Fibroblast of the conjunctiva (primary cell): ENCODE results near the gene ARL11.

Source experiments
- DNase-seq: peaks from one replicate; pipeline ENCODE4 v3.0.0-alpha.2; 2010; ENCODE audit warnings: low read depth

Gene ARL11

GRCh38 chr13:49615836-49616675, 12.3 kb upstream of the ARL11 start:
- DNase-seq = no peak

GRCh38 chr13:49616676-49617065, 11.6 kb upstream of the ARL11 start:
- no peak for DNase-seq

GRCh38 chr13:49620170-49620621, 8.1 kb upstream of the ARL11 start:
- DNase-seq = no peak

- no peak for DNase-seq
Measured at GRCh38 chr13:49622174-49622946, 5.9 kb upstream of the ARL11 start.

- no peak for DNase-seq
Measured at GRCh38 chr13:49624229-49624628, 4.1 kb upstream of the ARL11 start.

GRCh38 chr13:49625392-49626079, 2.8 kb upstream of the ARL11 start:
- no peak for DNase-seq

- no peak for DNase-seq
Measured at GRCh38 chr13:49629196-49629938, 1.1 kb downstream of the ARL11 start.

GRCh38 chr13:49629947-49630346, 1.6 kb downstream of the ARL11 start:
- no peak for DNase-seq

GRCh38 chr13:49630580-49630979, 2.3 kb downstream of the ARL11 start:
- no peak for DNase-seq

- DNase-seq = no peak
Measured at GRCh38 chr13:49632156-49632555, 3.8 kb downstream of the ARL11 start.

GRCh38 chr13:49633710-49634109, 5.4 kb downstream of the ARL11 start:
- DNase-seq = no peak

GRCh38 chr13:49635599-49636433, 7.5 kb downstream of the ARL11 start:
- DNase-seq = peak; percentile 36

- no peak for DNase-seq
Measured at GRCh38 chr13:49636705-49637104, 8.4 kb downstream of the ARL11 start.

GRCh38 chr13:49638030-49638743, 9.9 kb downstream of the ARL11 start:
- DNase-seq = no peak

GRCh38 chr13:49638744-49639072, 10.4 kb downstream of the ARL11 start:
- DNase-seq = no peak

GRCh38 chr13:49641801-49642291, 13.5 kb downstream of the ARL11 start:
- DNase-seq = peak; percentile 85

- DNase-seq = no peak
Measured at GRCh38 chr13:49643035-49643646, 14.8 kb downstream of the ARL11 start.

- DNase-seq = no peak
Measured at GRCh38 chr13:49645451-49645850, 17.1 kb downstream of the ARL11 start.

- DNase-seq = no peak
Measured at GRCh38 chr13:49646688-49647087, 18.4 kb downstream of the ARL11 start.
